GM12801 (cell line): ENCODE measurements around the gene WDR18.

Experiments used
- TF ChIP-seq, protein P1 (sequence below): IDR thresholded peaks from one replicate; pipeline ENCODE4 v1.5.1; 2011; ENCODE audit warnings: control low read depth; ENCODE audit not compliant: insufficient read length; ENCODE audit errors: extremely low read depth

WDR18 gene

DNA sequence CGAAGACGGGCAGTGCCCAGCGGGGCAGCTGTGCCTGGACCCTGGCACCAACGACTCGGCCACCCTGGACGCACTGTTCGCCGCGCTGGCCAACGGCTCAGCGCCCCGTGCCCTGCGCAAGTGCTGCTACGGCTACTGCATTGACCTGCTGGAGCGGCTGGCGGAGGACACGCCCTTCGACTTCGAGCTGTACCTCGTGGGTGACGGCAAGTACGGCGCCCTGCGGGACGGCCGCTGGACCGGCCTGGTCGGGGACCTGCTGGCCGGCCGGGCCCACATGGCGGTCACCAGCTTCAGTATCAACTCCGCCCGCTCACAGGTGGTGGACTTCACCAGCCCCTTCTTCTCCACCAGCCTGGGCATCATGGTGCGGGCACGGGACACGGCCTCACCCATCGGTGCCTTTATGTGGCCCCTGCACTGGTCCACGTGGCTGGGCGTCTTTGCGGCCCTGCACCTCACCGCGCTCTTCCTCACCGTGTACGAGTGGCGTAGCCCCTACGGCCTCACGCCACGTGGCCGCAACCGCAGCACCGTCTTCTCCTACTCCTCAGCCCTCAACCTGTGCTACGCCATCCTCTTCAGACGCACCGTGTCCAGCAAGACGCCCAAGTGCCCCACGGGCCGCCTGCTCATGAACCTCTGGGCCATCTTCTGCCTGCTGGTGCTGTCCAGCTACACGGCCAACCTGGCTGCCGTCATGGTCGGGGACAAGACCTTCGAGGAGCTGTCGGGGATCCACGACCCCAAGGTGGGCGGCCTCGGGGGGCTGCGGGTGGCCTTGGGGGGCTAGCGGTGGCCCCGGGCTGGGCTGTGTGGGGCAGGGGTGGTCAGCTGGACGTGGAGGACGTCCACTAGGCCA, 20.9 kb downstream of the WDR18 start:
- TF ChIP-seq, protein P1, sequence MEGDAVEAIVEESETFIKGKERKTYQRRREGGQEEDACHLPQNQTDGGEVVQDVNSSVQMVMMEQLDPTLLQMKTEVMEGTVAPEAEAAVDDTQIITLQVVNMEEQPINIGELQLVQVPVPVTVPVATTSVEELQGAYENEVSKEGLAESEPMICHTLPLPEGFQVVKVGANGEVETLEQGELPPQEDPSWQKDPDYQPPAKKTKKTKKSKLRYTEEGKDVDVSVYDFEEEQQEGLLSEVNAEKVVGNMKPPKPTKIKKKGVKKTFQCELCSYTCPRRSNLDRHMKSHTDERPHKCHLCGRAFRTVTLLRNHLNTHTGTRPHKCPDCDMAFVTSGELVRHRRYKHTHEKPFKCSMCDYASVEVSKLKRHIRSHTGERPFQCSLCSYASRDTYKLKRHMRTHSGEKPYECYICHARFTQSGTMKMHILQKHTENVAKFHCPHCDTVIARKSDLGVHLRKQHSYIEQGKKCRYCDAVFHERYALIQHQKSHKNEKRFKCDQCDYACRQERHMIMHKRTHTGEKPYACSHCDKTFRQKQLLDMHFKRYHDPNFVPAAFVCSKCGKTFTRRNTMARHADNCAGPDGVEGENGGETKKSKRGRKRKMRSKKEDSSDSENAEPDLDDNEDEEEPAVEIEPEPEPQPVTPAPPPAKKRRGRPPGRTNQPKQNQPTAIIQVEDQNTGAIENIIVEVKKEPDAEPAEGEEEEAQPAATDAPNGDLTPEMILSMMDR, result no peak

DNA sequence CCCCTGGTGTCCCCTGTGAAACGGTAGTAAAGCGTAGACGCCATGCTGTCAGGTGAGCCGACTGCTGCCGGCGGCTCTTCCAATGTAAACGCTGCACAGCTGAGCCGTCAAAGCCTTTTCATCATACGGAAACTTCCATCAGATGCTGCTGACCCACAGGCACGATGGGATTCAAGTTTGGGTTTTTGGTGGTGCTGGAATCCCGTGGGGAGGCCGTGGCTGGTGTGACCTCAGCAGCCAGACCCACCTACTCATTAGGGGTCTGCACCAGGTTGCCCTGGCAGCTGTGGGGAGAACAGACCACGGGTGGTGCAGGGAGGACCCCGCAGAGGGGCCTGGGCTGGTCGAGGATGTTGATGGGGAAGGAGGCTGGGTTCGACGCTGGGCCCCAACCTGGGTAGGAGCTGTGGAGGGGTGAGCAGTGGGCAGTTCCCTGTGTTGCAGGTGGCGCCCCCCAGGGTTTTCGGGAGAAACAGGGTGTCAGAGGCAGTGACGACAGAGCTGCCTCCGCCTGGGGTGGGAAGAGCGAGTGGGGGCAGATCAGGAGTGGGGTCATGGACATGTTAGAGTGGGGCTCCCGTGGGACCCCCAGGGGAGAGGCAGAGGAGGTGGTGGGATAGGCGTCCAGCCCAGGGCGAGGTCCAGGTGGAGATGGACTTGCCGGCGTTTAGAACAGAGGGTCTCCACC, 22.7 kb downstream of the WDR18 start:
- TF ChIP-seq, protein P1, result no peak

DNA sequence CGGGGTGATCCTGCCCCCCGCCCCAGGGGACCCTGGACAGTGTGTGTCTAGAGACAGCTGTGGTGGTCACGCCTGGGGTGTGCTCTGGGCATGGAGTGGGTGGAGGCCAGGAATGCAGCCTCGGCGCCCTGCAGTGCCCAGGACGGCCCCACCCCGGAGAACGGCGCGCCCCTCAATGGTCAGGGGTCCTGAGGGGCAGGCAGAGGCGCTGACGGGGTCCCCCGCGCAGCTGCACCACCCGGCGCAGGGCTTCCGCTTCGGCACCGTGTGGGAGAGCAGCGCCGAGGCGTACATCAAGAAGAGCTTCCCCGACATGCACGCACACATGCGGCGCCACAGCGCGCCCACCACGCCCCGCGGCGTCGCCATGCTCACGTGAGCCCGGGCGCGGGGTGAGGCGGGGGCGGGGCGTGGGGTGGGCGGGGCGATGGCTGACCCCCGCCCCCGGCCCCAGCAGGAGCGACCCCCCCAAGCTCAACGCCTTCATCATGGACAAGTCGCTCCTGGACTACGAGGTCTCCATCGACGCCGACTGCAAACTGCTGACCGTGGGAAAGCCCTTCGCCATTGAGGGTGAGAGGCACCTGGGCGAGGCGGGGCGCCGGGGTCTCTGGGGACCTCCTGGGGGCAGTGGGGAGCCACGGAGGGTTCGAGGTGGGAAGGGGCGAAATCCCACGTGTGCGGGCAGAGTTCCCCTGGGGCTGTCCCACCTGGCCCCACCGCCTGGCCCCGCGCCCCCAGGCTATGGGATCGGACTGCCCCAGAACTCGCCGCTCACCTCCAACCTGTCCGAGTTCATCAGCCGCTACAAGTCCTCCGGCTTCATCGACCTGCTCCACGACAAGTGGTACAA, 23.5 kb downstream of the WDR18 start:
- TF ChIP-seq, protein P1, result no peak

DNA sequence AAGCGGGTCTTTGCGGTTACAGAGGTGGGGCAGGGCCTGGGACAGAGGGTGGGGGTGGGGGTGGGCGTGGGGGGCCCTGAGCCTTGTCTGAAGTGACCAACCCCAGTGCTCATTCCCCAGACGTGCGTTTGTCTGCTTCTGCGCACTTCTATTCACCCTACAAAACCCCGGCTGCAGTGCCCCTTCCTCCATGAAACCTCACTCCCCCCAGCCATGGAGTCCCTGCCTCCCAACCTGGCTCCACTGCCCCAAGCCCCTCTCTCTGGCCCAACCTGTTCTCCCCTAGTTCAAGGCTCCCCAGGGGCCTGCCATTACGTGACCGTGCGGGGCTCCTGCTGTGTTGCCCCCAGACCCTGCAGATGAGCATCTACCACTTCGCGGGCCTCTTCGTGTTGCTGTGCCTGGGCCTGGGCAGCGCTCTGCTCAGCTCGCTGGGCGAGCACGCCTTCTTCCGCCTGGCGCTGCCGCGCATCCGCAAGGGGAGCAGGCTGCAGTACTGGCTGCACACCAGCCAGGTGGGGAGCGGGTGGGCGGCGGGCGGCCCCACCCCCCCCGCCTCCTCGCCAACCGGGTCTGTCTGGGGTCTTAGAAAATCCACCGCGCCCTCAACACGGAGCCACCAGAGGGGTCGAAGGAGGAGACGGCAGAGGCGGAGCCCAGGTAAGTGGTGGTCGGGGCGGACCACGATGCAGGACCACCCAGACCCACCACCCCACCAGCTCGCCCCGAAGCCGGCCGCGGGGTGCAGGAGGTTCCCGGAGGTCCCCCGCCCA, 24.3 kb downstream of the WDR18 start:
- TF ChIP-seq, protein P1, result no peak

DNA sequence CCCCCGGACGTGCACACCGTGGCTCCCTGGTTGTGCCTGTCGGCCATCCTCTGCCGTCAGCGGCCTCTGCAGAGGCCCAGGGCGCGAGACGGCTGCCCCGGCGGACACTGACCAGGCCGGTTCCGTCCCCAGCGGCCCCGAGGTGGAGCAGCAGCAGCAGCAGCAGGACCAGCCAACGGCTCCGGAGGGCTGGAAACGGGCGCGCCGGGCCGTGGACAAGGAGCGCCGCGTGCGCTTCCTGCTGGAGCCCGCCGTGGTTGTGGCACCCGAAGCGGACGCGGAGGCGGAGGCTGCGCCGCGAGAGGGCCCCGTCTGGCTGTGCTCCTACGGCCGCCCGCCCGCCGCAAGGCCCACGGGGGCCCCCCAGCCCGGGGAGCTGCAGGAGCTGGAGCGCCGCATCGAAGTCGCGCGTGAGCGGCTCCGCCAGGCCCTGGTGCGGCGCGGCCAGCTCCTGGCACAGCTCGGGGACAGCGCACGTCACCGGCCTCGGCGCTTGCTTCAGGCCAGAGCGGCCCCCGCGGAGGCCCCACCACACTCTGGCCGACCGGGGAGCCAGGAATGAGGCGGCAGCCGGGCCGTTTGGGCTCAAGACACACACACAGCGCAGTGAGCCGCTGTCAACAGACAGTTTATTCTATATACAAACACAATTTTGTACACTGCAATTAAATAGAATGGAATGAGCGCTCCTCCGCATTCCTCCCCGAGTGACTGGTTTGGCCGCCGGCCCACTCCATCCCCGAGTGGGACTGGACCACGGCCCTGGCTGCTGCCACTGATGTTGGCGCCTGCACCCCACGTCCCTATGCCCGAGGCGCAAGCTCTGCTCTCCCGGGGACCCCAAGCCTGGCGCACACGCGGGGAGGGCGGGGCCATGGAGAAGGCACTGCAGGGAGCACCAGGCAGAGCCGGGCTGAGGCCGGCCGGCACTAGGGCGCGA, 25.2 kb downstream of the WDR18 start:
- TF ChIP-seq, protein P1, result no peak

DNA sequence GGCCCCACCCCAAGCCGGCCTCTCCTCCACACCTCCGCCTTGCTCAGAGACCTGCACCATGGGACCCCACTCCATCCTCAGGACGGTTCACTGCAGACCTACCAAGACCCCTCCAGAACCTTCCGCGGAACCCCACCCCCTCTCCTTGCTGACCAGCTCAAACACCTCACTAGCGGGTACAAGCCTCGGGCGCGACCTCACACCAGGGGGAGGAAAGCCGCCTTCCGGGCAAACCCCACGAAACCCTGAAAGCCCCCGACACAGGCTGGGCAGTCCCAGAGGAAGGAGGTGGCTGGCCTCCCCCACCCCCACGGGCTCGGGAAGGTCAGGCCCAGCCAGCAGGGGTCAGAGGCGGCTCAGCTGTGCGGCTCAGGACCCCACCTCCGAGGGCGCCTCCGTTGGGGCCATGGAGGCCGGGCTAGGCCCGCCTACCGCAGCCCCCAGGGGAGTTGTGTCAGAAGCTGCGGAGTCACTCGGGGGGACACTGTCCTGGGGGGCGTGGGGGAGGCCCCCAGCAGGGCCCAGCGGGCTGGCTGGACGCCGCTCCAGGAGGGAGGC, 25.9 kb downstream of the WDR18 start:
- TF ChIP-seq, protein P1, result no peak
